Keratinocyte (primary cell): Measurements from ENCODE around the gene HNRNPL. TPM values are rescaled to one million over a fixed set of nuclear protein-coding genes. Genes with fewer than 3 reads are reported as not detected.
A peak's percentile ranks its signal among the peaks of the same experiment; 100 is the strongest.

ENCODE experiments used
- DNase-seq: peaks from one replicate; pipeline ENCODE4 v3.0.0-alpha.2; 2011; ENCODE audit warnings: low read depth, missing footprints, low spot score
- FAIRE-seq: peaks from 2 replicates; lab custom pipeline; 2011; peaks lifted over from hg19 to GRCh38; lab: Jason Lieb, UNC
- H2AFZ ChIP-seq: 2 replicates; pipeline ENCODE4 v1.6.0; 2012; ENCODE audit warnings: low read length, control low read depth, inconsistent platforms; ENCODE audit not compliant: control insufficient read depth
- H3K27ac ChIP-seq: 2 replicates; pipeline ENCODE4 v1.5.1; 2011; ENCODE audit warnings: low read length; ENCODE audit not compliant: control insufficient read depth, insufficient read depth
- H3K27me3 ChIP-seq: 3 replicates; pipeline ENCODE4 v1.6.0; 2011; ENCODE audit warnings: low read length; ENCODE audit not compliant: control insufficient read depth, insufficient read depth; ENCODE audit errors: extremely low read depth
- H3K36me3 ChIP-seq, 2 experiments: 2 replicates in 1 of 2; 3 replicates in 1 of 2; pipeline ENCODE4 v1.5.1; 2011; ENCODE audit warnings: low read length in 2 of 2, mild to moderate bottlenecking in 1 of 2; ENCODE audit not compliant: control insufficient read depth in 2 of 2, insufficient read depth in 2 of 2; ENCODE audit errors: extremely low read depth in 1 of 2
- H3K4me1 ChIP-seq: 3 replicates; pipeline ENCODE4 v1.5.1; 2011; ENCODE audit warnings: low read length; ENCODE audit not compliant: control insufficient read depth, insufficient read depth; ENCODE audit errors: extremely low read depth
- H3K4me2 ChIP-seq: 3 replicates; pipeline ENCODE4 v1.6.0; 2011; ENCODE audit warnings: low read depth, low read length; ENCODE audit not compliant: control insufficient read depth, insufficient read depth; ENCODE audit errors: extremely low read depth
- H3K4me3 ChIP-seq, 3 experiments: fragments of 200-600 bp in 1 of 3; sonication (generic) in 1 of 3; 2 replicates in 2 of 3; 3 replicates in 1 of 3; pipeline ENCODE4 v1.5.1; 2011 to 2016; ENCODE audit warnings: low read length in 3 of 3, mild to moderate bottlenecking in 3 of 3, control low read depth in 2 of 3, inconsistent platforms in 1 of 3, low read depth in 1 of 3, mixed read lengths in 1 of 3, mixed run types in 1 of 3, moderate library complexity in 1 of 3; ENCODE audit not compliant: control insufficient read depth in 2 of 3, insufficient read depth in 2 of 3; ENCODE audit errors: extremely low read depth in 1 of 3
- H3K79me2 ChIP-seq: 2 replicates; pipeline ENCODE4 v1.6.0; 2012; ENCODE audit warnings: low read length; ENCODE audit not compliant: control insufficient read depth, insufficient read depth
- H3K9ac ChIP-seq: 3 replicates; pipeline ENCODE4 v1.6.0; 2011; ENCODE audit warnings: low read length; ENCODE audit not compliant: control insufficient read depth, insufficient read depth; ENCODE audit errors: extremely low read depth
- H3K9me1 ChIP-seq: 3 replicates; pipeline ENCODE4 v1.6.0; 2011; ENCODE audit warnings: low read length; ENCODE audit not compliant: control insufficient read depth, insufficient read depth; ENCODE audit errors: extremely low read depth
- H3K9me3 ChIP-seq: 2 replicates; pipeline ENCODE4 v1.5.1; 2012; ENCODE audit warnings: low read depth, low read length; ENCODE audit not compliant: control insufficient read depth
- H4K20me1 ChIP-seq: 3 replicates; pipeline ENCODE4 v1.6.0; 2011; ENCODE audit warnings: low read length; ENCODE audit not compliant: control insufficient read depth, insufficient read depth; ENCODE audit errors: extremely low read depth
- EZH2 ChIP-seq: IDR thresholded peaks from one replicate; pipeline ENCODE4 v1.6.1; 2012; ENCODE audit warnings: inconsistent platforms, mild to moderate bottlenecking, low read length, moderate library complexity
- dilution Hi-C: fragments of 300-500 bp; cut with MboI; formaldehyde crosslinking; loops from one replicate; pipeline ENCODE4 v1.7.0; 2020; ENCODE audit warnings: low sequenced_read_pairs; ENCODE audit not compliant: extremely low pct_ligation_motif_present
- polyA plus RNA-seq, 5 experiments: library from polyadenylated mRNA; depleted of rRNA in 3 of 5; stranded (reverse) in 3 of 5; stranded (forward) in 1 of 5; unstranded in 1 of 5; fragments of >200 nt; gene quantifications; 1 replicate in 1 of 5; 2 replicates in 3 of 5; 3 replicates in 1 of 5; pipeline versions ENCODE4 v1.2.1 to v1.2.3, GENCODE V29; 2011 to 2012; ENCODE audit warnings: missing spikeins in 2 of 5, low read depth in 1 of 5, low replicate concordance in 1 of 5
- TF ChIP-seq, protein P1 (sequence below), 3 experiments: IDR thresholded peaks in 1 of 3; conservative IDR thresholded peaks in 1 of 3; optimal IDR thresholded peaks in 1 of 3; 2 replicates in 2 of 3; 3 replicates in 1 of 3; pipeline versions ENCODE3 to v1.5.1; 2011; ENCODE audit warnings: low read length in 3 of 3, mild to moderate bottlenecking in 3 of 3, moderate library complexity in 2 of 3, control low read depth in 1 of 3, inconsistent platforms in 1 of 3; ENCODE audit not compliant: insufficient read depth in 2 of 3; ENCODE audit errors: extremely low read depth in 1 of 3

HNRNPL gene
- polyA plus RNA-seq, 1 donor (not counting 4 experiments of a cell fraction or from before 2014, with no cell fraction given), result 308 TPM

DNA sequence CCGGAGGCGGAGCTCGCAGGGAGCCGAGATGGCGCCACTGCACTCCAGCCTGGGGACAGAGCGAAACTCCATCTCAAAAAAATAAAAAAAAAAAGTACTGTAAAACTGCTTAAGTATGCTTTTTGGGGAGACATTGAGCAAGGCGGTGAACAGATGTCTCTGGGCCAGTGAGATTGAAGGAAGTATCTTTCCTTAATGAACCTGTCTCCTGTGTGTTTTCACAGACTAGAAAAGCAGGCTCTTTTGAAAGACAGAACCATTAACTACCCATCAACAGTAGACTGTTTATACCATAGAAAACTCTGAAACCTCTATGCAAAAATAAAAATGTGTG is 16.7 kb downstream of the HNRNPL start:
- no peak for FAIRE-seq

DNA sequence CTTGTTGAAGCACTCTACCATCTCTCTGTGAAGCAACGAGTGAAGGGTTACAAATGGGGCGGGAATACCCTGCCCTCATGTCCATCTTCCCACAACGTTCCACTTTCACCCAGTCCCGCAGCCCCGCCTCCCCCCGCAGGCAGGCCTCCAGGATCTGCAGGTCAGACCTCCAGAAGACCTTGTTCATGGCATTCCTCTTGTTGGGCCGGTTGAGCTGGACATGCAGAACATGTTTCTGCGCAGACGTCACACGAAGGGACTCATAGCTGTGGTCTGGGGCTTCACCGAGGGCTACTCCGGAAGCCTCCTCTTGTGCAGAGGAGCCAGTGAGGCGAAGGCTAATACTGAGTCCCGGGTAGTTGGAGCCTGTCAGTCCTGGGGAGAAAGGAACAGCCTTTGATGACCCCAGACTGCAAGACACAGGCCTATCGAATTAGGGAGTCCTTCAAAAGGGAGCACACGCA is 18.6 kb downstream of the HNRNPL start:
- peaks cover 2% of the 10 kb centered on the region for H3K9me1 ChIP-seq
- FAIRE-seq, result peak; percentile 51
- no peak for DNase-seq
- H3K4me2 ChIP-seq, result peak overlapping the region; percentile 81
- no peaks in the 10 kb centered on the region for H3K27me3 ChIP-seq
- no peaks in the 10 kb centered on the region for H4K20me1 ChIP-seq
- no peak for TF ChIP-seq EZH2
- TF ChIP-seq, protein P1, sequence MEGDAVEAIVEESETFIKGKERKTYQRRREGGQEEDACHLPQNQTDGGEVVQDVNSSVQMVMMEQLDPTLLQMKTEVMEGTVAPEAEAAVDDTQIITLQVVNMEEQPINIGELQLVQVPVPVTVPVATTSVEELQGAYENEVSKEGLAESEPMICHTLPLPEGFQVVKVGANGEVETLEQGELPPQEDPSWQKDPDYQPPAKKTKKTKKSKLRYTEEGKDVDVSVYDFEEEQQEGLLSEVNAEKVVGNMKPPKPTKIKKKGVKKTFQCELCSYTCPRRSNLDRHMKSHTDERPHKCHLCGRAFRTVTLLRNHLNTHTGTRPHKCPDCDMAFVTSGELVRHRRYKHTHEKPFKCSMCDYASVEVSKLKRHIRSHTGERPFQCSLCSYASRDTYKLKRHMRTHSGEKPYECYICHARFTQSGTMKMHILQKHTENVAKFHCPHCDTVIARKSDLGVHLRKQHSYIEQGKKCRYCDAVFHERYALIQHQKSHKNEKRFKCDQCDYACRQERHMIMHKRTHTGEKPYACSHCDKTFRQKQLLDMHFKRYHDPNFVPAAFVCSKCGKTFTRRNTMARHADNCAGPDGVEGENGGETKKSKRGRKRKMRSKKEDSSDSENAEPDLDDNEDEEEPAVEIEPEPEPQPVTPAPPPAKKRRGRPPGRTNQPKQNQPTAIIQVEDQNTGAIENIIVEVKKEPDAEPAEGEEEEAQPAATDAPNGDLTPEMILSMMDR (optimal IDR thresholded peaks at IDR 0.05 in 1 of 3, IDR thresholded peaks at IDR 0.05 in 1 of 3, conservative IDR thresholded peaks at IDR 0.05 in 1 of 3; ENCODE audit: extremely low read depth in 1 of 3, insufficient read depth in 2 of 3, low read length in 3 of 3), result no peak
- peak overlapping the region; percentile 92 for H2AFZ ChIP-seq
- peaks cover 22% of the 10 kb centered on the region for H3K4me1 ChIP-seq
- peaks cover 4 to 7% of the 10 kb centered on the region in 2 experiments for H3K36me3 ChIP-seq
- H3K9me3 ChIP-seq, result no peaks in the 10 kb centered on the region
- dilution Hi-C loops, result no loop called here
- no peaks in the 10 kb centered on the region for H3K79me2 ChIP-seq
- peak overlapping the region; percentile 77 for H3K9ac ChIP-seq
- peak overlapping the region; percentile 73 for H3K27ac ChIP-seq
- peak overlapping the region; percentile 53 to 77 (median 63) for H3K4me3 ChIP-seq

More for the DNA sequence above, 16.7 kb downstream of the HNRNPL start:
- Histone ChIP-seq H3K9ac (no peak overlapping the region), H3K27ac (no peak overlapping the region), H3K9me1 (peaks cover 5% of the 10 kb centered on the region), H3K4me1 (peaks cover 41% of the 10 kb centered on the region), H3K4me3 (no peak overlapping the region), H3K27me3 (no peaks in the 10 kb centered on the region), H4K20me1 (peaks cover 6% of the 10 kb centered on the region), H3K4me2 (no peak overlapping the region), H3K9me3 (no peaks in the 10 kb centered on the region), H3K79me2 (no peaks in the 10 kb centered on the region), H3K36me3 (peaks cover 11 to 13% of the 10 kb centered on the region in 2 experiments), H2AFZ (no peak overlapping the region)
- TF ChIP-seq, protein P1 (optimal IDR thresholded peaks at IDR 0.05 in 1 of 3, IDR thresholded peaks at IDR 0.05 in 1 of 3, conservative IDR thresholded peaks at IDR 0.05 in 1 of 3; ENCODE audit: extremely low read depth in 1 of 3, insufficient read depth in 2 of 3, low read length in 3 of 3), result no peak
- no peak for TF ChIP-seq EZH2
- dilution Hi-C loops, result no loop called here
- DNase-seq, result no peak
